WERI-Rb-1 (cell line): Measurements from ENCODE around the gene TYSND1.

Experiments
- DNase-seq: peaks from one replicate; pipeline ENCODE4 v3.0.0-alpha.2; 2020
- H3K27ac ChIP-seq: fragments of 250-450 bp; sonication (Bioruptor Pico); 2 replicates; pipeline ENCODE4 v1.5.1; 2020; ENCODE audit warnings: mild to moderate bottlenecking, moderate library complexity
- H3K27me3 ChIP-seq: fragments of 250-450 bp; sonication (Bioruptor Pico); 2 replicates; pipeline ENCODE4 v1.5.1; 2021; ENCODE audit warnings: mild to moderate bottlenecking, low read depth, moderate library complexity; ENCODE audit not compliant: insufficient read depth, severe bottlenecking
- H3K36me3 ChIP-seq: fragments of 250-450 bp; sonication (Bioruptor Pico); 2 replicates; pipeline ENCODE4 v1.5.1; 2020; ENCODE audit warnings: mild to moderate bottlenecking, moderate library complexity
- H3K4me3 ChIP-seq: 2 replicates; pipeline ENCODE4 v1.5.1; 2011; ENCODE audit warnings: low read depth, mild to moderate bottlenecking, control low read depth, low read length
- H3K9me3 ChIP-seq: fragments of 250-450 bp; sonication (Bioruptor Pico); 2 replicates; pipeline ENCODE4 v1.5.1; 2021; ENCODE audit warnings: mild to moderate bottlenecking, moderate library complexity; ENCODE audit not compliant: severe bottlenecking
- CTCF ChIP-seq: IDR thresholded peaks from 2 replicates; pipeline ENCODE4 v1.5.1; 2011; ENCODE audit warnings: low read depth, mild to moderate bottlenecking, control low read depth, inconsistent platforms, low read length

The TYSND1 gene

GRCh38 chr10:70117646-70118045, 28.9 kb downstream of the TYSND1 start:
- H3K9me3 ChIP-seq = no peaks in the 10 kb centered on the region
- no peak for TF ChIP-seq CTCF
- no peak for DNase-seq
- H3K4me3 ChIP-seq = no peak overlapping the region
- H3K27me3 ChIP-seq = no peaks in the 10 kb centered on the region
- H3K27ac ChIP-seq = no peak overlapping the region
- H3K36me3 ChIP-seq = peaks cover 39% of the 10 kb centered on the region

- Histone ChIP-seq H3K27ac (peak overlapping the region; percentile 56), H3K9me3 (no peaks in the 10 kb centered on the region), H3K36me3 (peaks cover 52% of the 10 kb centered on the region), H3K4me3 (no peak overlapping the region), H3K27me3 (no peaks in the 10 kb centered on the region)
- TF ChIP-seq CTCF = peak; percentile 77
- DNase-seq = peak; percentile 71
Measured at GRCh38 chr10:70115948-70116682, 30.4 kb downstream of the TYSND1 start.

GRCh38 chr10:70114902-70115301, 31.6 kb downstream of the TYSND1 start:
- peak overlapping the region; percentile 56 for H3K27ac ChIP-seq
- peaks cover 60% of the 10 kb centered on the region for H3K36me3 ChIP-seq
- TF ChIP-seq CTCF = peak; percentile 68
- H3K9me3 ChIP-seq = no peaks in the 10 kb centered on the region
- H3K4me3 ChIP-seq = no peak overlapping the region
- H3K27me3 ChIP-seq = no peaks in the 10 kb centered on the region
- DNase-seq = peak; percentile 54

- Histone ChIP-seq H3K4me3 (no peak overlapping the region), H3K27me3 (no peaks in the 10 kb centered on the region), H3K27ac (no peak overlapping the region), H3K9me3 (no peaks in the 10 kb centered on the region), H3K36me3 (peaks cover 67% of the 10 kb centered on the region)
- no peak for DNase-seq
- no peak for TF ChIP-seq CTCF
Measured at GRCh38 chr10:70112071-70112470, 34.4 kb downstream of the TYSND1 start.

GRCh38 chr10:70111496-70111895, 35.0 kb downstream of the TYSND1 start:
- TF ChIP-seq CTCF = no peak
- Histone ChIP-seq H3K27me3 (no peaks in the 10 kb centered on the region), H3K27ac (no peak overlapping the region), H3K9me3 (no peaks in the 10 kb centered on the region), H3K4me3 (no peak overlapping the region), H3K36me3 (peaks cover 67% of the 10 kb centered on the region)
- DNase-seq = no peak

- no peak for TF ChIP-seq CTCF
- Histone ChIP-seq H3K9me3 (no peaks in the 10 kb centered on the region), H3K36me3 (peaks cover 61% of the 10 kb centered on the region), H3K27me3 (no peaks in the 10 kb centered on the region), H3K4me3 (no peak overlapping the region), H3K27ac (no peak overlapping the region)
- peak; percentile 37 for DNase-seq
Measured at GRCh38 chr10:70109064-70109729, 37.3 kb downstream of the TYSND1 start.
